ENCODE data around the gene ACTRT3.

- TF ChIP-seq CTCF (IDR thresholded peaks at IDR 0.05) = no peak
- no peak for TF ChIP-seq POLR2A (IDR thresholded peaks at IDR 0.05)
These were observed 12.0 kb upstream of the ACTRT3 start for GRCh38 chr3:169781209-169781855.
